ENCODE data around the gene BCAP31. TPM values are rescaled to one million over a fixed set of nuclear protein-coding genes. Genes with fewer than 3 reads are reported as not detected.
A peak's percentile ranks its signal among the peaks of the same experiment; 100 is the strongest.

BCAP31 gene
- total RNA-seq, 1 donor from 2014 or later, result 219 TPM

- no peaks in the 10 kb centered on the region for H3K9me3 ChIP-seq
- H3K27me3 ChIP-seq (ENCODE audit: low read depth), result no peaks in the 10 kb centered on the region
- DNase-seq, result peak; percentile 65
- H3K27ac ChIP-seq, result peak overlapping the region; percentile 88
- H3K4me3 ChIP-seq, result peak overlapping the region; percentile 72
- peak; percentile 25 for TF ChIP-seq CTCF (IDR thresholded peaks at IDR 0.05)
- H3K36me3 ChIP-seq, result peaks cover 23% of the 10 kb centered on the region
- intact Hi-C loops (cut with DNase I), result no loop called here
- peak; percentile 2 to 22 for ATAC-seq
- H3K4me1 ChIP-seq, result peaks cover 48% of the 10 kb centered on the region
Observed at GRCh38 chrX:153723351-153724251, 586 bp downstream of the BCAP31 start.

- Histone ChIP-seq H3K27ac (peak overlapping the region; percentile 88), H3K27me3 (ENCODE audit: low read depth) (no peaks in the 10 kb centered on the region), H3K4me3 (peak overlapping the region; percentile 72), H3K36me3 (peaks cover 31% of the 10 kb centered on the region), H3K4me1 (peaks cover 42% of the 10 kb centered on the region), H3K9me3 (no peaks in the 10 kb centered on the region)
- peak; percentile 58 for DNase-seq
- no peak for TF ChIP-seq CTCF (IDR thresholded peaks at IDR 0.05)
- intact Hi-C loops (cut with DNase I), result no loop called here
- ATAC-seq, result no peak
Observed at GRCh38 chrX:153722704-153723350, 1.4 kb downstream of the BCAP31 start.

- no peak for ATAC-seq
- Histone ChIP-seq H3K9me3 (no peaks in the 10 kb centered on the region), H3K27ac (no peak overlapping the region), H3K36me3 (peaks cover 49% of the 10 kb centered on the region), H3K4me3 (no peak overlapping the region), H3K4me1 (peaks cover 12% of the 10 kb centered on the region), H3K27me3 (ENCODE audit: low read depth) (no peaks in the 10 kb centered on the region)
- DNase-seq, result no peak
- TF ChIP-seq CTCF (IDR thresholded peaks at IDR 0.05), result no peak
- intact Hi-C loops (cut with DNase I), result no loop called here
Observed at GRCh38 chrX:153719701-153720100, 4.5 kb downstream of the BCAP31 start.

- Histone ChIP-seq H3K4me1 (peaks cover 12% of the 10 kb centered on the region), H3K4me3 (no peak overlapping the region), H3K27me3 (ENCODE audit: low read depth) (no peaks in the 10 kb centered on the region), H3K27ac (no peak overlapping the region), H3K9me3 (no peaks in the 10 kb centered on the region), H3K36me3 (peaks cover 53% of the 10 kb centered on the region)
- intact Hi-C loops (cut with DNase I), result no loop called here
- no peak for DNase-seq
- TF ChIP-seq CTCF (IDR thresholded peaks at IDR 0.05), result no peak
- ATAC-seq, result peak; percentile 29 to 37
Observed at GRCh38 chrX:153719238-153719637, 4.9 kb downstream of the BCAP31 start.

- no peaks in the 10 kb centered on the region for H3K9me3 ChIP-seq
- ATAC-seq, result no peak
- DNase-seq, result no peak
- no peak overlapping the region for H3K27ac ChIP-seq
- H3K4me1 ChIP-seq, result peaks cover 5% of the 10 kb centered on the region
- intact Hi-C loops (cut with DNase I), result no loop called here
- H3K4me3 ChIP-seq, result no peak overlapping the region
- no peak for TF ChIP-seq CTCF (IDR thresholded peaks at IDR 0.05)
- no peaks in the 10 kb centered on the region for H3K27me3 ChIP-seq (ENCODE audit: low read depth)
- peaks cover 64% of the 10 kb centered on the region for H3K36me3 ChIP-seq
Observed at GRCh38 chrX:153717445-153717844, 6.7 kb downstream of the BCAP31 start.
